DMS114 treated with DMSO at 0.1 percent for 48 hours (cell line): ENCODE data around the gene KCNB1.

ENCODE experiments used
- DNase-seq: peaks from one replicate; lab custom pipeline; 2025; ENCODE audit not compliant: unreplicated experiment; lab: John Stamatoyannopoulos, UW

Gene KCNB1

DNA sequence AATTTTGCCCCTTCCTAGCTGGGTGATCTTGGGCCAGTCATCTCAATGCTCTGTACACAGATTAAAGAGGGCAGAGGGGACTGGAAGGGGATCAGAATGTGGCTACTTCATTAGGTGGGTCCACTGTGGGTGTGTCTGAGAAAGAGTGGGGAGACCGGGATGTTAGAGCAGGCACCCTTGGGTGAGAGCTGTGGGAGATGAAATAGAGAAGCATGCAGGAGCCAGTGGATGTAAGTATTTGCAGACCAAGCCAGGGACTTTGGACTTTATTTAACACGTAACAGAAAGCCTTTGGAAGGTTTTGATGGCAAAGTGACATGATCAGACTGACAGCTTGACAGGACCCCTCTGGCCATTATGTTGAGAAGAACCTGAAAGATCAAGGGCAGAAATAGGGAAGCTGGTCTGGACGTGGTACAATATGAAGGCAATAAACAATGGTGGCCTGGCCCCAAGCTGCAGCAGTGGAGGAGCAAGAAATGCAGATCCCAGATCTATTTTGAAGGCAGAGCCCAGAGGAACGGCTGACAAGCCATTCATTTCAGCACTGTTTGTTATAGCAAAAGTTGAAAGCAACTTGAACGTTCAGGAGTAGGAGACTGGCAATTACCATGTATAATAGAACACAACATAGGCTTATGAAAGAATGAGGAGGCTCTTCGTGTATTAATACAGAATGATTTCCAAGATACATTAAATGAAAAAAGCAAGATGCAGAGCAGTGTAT, 122.1 kb downstream of the KCNB1 start:
- no peak for DNase-seq

- no peak for DNase-seq
Measured at GRCh38 chr20:49356676-49357075, 125.8 kb downstream of the KCNB1 start.

DNA sequence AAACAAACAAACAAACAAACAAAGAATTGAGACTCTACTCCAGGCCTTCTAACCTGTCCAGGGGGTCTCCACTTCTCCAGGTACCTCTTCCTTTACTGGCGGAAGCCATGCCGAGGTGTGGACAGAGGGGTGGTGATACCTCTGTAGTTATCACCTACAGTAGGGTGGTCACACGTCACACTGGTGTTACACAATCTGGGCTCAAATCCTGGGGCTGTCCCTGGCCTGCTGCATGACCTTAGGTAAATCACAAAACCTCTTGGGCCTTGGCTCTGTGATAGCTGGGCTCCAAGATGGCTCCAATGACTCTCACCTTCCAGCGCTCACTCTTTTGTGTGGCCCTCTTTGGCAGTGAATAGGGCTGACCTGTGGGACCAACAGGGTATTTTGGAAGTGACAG, 127.8 kb downstream of the KCNB1 start:
- DNase-seq: no peak

GRCh38 chr20:49353348-49353747, 129.1 kb downstream of the KCNB1 start:
- no peak for DNase-seq

GRCh38 chr20:49352751-49353150, 129.7 kb downstream of the KCNB1 start:
- no peak for DNase-seq

- no peak for DNase-seq
Measured at GRCh38 chr20:49351775-49352174, 130.7 kb downstream of the KCNB1 start.

DNA sequence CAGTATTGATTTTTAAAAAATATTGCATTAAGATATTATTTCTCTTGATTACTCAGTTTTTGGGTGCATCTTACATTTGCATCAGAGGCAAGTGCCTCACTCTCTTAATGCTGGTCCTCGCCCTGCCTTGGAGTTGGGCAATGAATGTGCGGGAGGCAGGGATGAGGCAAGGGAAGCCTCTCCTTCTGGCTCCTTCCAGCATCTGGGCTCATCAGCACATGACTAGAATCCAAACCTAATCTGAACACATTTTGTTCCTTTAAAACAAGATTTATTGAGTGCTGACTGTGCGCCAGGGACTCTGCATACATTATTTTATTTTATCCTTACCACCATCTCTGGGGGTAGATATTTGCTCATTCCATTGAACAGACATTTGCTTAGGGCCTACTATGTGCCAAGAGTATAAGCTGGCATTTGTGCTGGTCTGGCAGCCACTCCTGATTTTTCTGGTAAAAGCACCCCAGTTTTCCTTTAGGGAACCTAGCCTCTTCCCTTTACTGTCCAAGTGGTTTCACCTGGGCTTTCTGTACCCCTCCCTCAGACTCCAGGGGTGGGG, 132.7 kb downstream of the KCNB1 start:
- DNase-seq: no peak

DNA sequence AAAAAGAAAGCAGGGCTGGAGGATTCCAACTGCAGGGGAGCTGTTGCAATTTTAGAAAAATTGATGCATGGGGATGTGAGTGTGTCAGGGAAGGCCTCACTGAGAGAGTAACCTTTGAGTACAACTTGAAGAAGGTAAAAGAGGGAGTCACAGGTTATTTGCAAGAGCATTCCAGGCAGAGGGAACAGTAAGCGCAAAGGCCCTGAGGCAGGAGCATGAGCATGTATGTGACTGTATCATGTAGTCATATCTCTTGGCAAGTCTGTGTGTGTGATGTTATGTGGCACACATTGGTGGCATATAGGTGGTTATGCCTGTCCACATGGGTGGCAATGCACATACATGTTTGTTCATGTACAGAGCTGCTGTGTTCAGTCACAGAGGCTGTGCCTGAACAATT, 133.4 kb downstream of the KCNB1 start:
- DNase-seq: no peak

DNA sequence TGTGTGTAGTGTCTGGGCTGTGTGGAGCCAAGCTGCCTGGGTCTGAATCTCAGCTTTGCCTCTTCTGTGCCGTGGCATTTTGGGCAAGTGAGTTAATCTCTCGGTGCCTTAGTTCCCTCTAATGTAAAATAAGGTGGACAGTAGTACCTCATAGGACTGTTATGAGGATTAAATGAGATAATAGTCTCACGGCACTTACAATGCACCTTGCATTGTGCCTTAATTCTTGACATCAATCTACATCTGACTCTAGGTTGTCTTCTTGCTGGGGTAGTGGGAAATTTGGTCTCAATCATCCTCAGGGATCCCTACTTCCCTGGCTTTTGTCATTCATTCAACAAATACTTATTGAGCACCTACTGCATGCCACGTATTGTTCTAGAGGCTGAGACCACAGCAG, 133.9 kb downstream of the KCNB1 start:
- no peak for DNase-seq

DNA sequence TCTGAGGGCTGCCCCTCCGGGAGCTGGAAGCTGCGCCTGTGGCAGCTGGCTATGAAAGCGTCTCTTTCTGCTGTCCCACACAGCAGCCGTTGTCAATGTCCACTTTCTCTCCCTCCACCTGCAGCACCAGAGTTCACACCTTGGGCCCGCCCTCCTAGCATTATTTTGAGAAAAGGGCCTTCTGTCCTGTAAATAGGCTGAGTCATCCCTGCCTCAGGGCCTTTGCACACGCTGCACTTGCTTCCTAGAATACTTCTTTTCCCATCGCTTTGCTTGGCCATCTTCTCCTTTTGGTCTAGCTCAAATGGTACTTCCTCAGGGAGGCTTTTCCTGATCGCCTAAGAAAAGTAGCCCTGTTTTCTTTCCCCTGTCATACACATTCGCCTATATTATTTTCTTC, 135.3 kb downstream of the KCNB1 start:
- DNase-seq: no peak

DNA sequence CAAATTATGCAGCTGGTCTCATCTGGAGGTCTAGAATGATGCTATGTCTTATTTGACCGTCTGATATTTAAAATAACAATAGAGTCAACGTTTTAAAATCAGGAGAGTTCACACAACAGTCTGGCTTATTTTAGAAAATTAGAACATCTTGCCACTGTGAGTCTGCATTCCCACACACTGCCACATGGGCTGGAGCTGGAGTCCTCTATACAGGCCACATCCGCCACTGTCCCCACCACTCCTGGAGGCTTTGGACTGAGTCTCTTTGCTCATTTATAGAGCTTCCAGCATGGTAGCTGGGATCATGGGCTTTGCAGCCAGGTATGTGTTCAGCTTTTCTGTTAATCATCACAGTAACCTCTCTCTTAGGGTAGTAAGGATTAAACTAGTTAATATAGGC, 135.8 kb downstream of the KCNB1 start:
- DNase-seq: no peak

- DNase-seq: no peak
Measured at GRCh38 chr20:49345524-49345923, 136.9 kb downstream of the KCNB1 start.

- no peak for DNase-seq
Measured at GRCh38 chr20:49344975-49345374, 137.5 kb downstream of the KCNB1 start.

- no peak for DNase-seq
Measured at GRCh38 chr20:49344140-49344539, 138.3 kb downstream of the KCNB1 start.

- DNase-seq: no peak
Measured at GRCh38 chr20:49343246-49343645, 139.2 kb downstream of the KCNB1 start.

DNA sequence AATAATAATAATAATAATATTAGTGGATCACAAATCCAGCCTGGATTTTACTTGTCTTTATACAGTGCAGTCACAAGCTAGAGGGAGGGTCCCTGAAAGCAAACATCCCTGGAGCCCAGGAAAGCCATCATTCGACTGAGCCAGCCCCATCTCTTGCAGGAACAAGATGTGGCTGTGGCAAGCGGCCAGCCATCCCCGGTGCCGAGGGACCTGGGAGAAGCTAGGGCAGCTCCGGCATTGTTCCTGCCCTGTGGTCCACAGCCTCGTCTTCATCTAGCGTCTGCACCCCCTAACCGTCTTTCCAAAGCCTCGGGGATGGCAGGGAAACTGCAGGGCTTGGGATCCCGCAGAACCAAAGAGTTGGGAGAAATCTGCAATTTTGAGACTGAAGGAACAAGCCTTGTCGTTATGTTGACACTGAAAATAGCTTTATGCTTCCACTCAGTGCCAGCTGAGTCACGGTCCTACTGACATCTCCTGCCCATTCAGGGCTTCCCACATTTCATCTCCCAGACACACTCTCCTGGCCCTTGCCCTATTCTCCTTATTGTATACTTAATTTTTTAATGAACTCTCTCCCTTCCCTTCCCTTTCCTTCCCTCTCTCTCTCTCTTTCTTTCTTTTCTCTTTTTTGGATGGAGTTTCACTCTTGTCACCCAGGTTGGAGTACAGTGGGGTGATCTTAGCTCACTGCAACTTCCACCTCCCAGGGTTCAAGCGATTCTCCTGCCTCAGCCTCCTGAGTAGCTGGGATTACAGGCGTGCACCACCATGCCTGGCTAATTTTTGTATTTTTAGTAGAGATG, 142.1 kb downstream of the KCNB1 start:
- no peak for DNase-seq

DNA sequence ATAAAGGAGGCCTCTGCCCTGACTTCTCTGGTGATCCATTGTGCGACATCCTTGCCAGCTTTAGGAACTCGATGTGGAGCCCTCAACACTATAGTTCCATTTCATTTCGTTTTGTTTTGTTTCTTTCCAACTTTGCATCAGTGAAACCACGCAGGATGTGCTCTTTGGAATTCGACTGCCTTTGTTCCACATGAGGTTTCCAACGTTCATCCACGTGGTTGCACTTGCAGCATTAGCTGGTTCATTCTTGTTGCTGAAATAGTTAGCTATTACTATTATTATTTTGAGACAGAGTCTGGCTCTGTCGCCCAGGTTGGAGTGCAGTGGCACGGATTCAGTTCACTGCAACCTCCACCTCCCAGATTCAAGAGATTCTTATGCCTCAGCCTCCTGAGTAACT, 143.3 kb downstream of the KCNB1 start:
- no peak for DNase-seq

DNA sequence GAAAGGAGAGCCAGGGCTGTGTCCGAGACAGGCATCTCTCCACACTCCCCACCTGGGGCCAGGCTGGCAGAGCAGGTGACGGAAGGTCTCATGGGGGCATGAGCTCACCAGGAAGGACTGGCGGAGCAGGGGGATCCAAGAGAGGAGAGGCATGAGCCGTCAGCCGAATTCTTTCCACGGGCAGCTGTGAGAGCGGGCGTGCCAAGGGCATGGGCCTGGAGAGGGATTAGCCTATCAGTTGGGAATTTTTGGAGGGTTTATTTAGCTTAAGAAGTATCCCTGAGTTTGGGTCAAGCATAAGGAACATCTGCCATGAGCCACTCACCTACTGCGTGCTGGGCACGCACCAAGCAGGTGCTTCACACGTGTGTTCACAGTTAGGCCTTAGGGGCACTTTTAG, 144.4 kb downstream of the KCNB1 start:
- DNase-seq: no peak

- DNase-seq: no peak
Measured at GRCh38 chr20:49337357-49337756, 145.1 kb downstream of the KCNB1 start.

- no peak for DNase-seq
Measured at GRCh38 chr20:49336786-49337185, 145.7 kb downstream of the KCNB1 start.

- no peak for DNase-seq
Measured at GRCh38 chr20:49335476-49335875, 147.0 kb downstream of the KCNB1 start.
